Natural killer cell (primary cell): Measurements from ENCODE around the gene ZNF213. TPM values are rescaled to one million over a fixed set of nuclear protein-coding genes. Genes with fewer than 3 reads are reported as not detected.

Source experiments
- ATAC-seq, 3 donors: fragments of 150-1000 bp in 2 of 3; fragments of 200-7000 bp in 1 of 3; cut with Tn5 transposase; 1 replicate in 1 of 3; 2 replicates in 2 of 3; pipeline ENCODE4 v1.10.0; 2021; ENCODE audit warnings: mild to moderate bottlenecking in 2 of 3, moderate library complexity in 2 of 3
- DNase-seq, 2 donors: peaks; one replicate each; pipeline versions ENCODE4 v3.0.0 to v3.0.0-alpha.2; 2013 to 2021; ENCODE audit warnings: mixed read lengths in 1 of 2
- H3K27ac ChIP-seq: one replicate; pipeline ENCODE4 v1.5.1; 2013; ENCODE audit warnings: mild to moderate bottlenecking, low read length
- H3K27me3 ChIP-seq: one replicate; pipeline ENCODE4 v1.6.1; 2013; ENCODE audit warnings: low read length; ENCODE audit not compliant: control insufficient read depth, insufficient read depth
- H3K36me3 ChIP-seq: one replicate; pipeline ENCODE4 v1.6.1; 2013; ENCODE audit warnings: low read length; ENCODE audit not compliant: control insufficient read depth, insufficient read depth
- H3K4me1 ChIP-seq: one replicate; pipeline ENCODE4 v1.6.1; 2013; ENCODE audit warnings: low read length; ENCODE audit not compliant: control insufficient read depth, insufficient read depth
- H3K4me3 ChIP-seq: one replicate; pipeline ENCODE4 v1.5.1; 2013; ENCODE audit warnings: low read length
- H3K9me3 ChIP-seq: one replicate; pipeline ENCODE4 v1.6.1; 2013; ENCODE audit warnings: low read length; ENCODE audit not compliant: control insufficient read depth, insufficient read depth
- H3K27ac Mint-ChIP-seq, 2 donors: one replicate each; pipeline ENCODE4 v1.8.0; 2022; ENCODE audit warnings: mild to moderate bottlenecking in 2 of 2, mixed read lengths in 2 of 2, moderate library complexity in 1 of 2
- H3K27me3 Mint-ChIP-seq, 2 donors: one replicate each; pipeline ENCODE4 v1.8.0; 2022; ENCODE audit warnings: low read depth in 2 of 2, mixed read lengths in 2 of 2
- H3K36me3 Mint-ChIP-seq: one replicate; pipeline ENCODE4 v1.8.0; 2022; ENCODE audit warnings: mixed read lengths
- H3K4me1 Mint-ChIP-seq, 2 donors: one replicate each; pipeline ENCODE4 v1.8.0; 2022; ENCODE audit warnings: mixed read lengths in 2 of 2
- H3K4me3 Mint-ChIP-seq: one replicate; pipeline ENCODE4 v1.8.0; 2022; ENCODE audit warnings: mild to moderate bottlenecking, moderate library complexity, mixed read lengths
- H3K9me3 Mint-ChIP-seq, 2 donors: one replicate each; pipeline ENCODE4 v1.8.0; 2022; ENCODE audit warnings: mixed read lengths in 2 of 2
- WGBS: methylation state at CpG from one replicate; pipeline ENCODE4 v1.1.7; 2013; ENCODE audit warnings: missing lambda C conversion rate; ENCODE audit not compliant: insufficient coverage; 5-methylcytosine and 5-hydroxymethylcytosine counted together
- intact Hi-C: fragments of 100-400 bp; cut with micrococcal nuclease; formaldehyde crosslinking; loops from one replicate; pipeline ENCODE4 v1.14.2; 2022
- total RNA-seq, 4 donors: library from RNA; stranded (reverse); fragments of 120-200 nt in 1 of 4; gene quantifications; one replicate each; pipeline versions ENCODE4 v1.2.3 to v1.2.4, GENCODE V29; 2013 to 2022
- TF ChIP-seq, protein P1 (sequence below): fragments of 200-600 bp; IDR thresholded peaks from one replicate; pipeline ENCODE4 v1.8.0; 2022; ENCODE audit warnings: antibody characterized with exemption

The ZNF213 gene
- total RNA-seq, 3 donors from 2014 or later (not counting 1 experiment from before 2014, with no cell fraction given), result 4.8 to 6.8 (median 5.1) TPM

DNA sequence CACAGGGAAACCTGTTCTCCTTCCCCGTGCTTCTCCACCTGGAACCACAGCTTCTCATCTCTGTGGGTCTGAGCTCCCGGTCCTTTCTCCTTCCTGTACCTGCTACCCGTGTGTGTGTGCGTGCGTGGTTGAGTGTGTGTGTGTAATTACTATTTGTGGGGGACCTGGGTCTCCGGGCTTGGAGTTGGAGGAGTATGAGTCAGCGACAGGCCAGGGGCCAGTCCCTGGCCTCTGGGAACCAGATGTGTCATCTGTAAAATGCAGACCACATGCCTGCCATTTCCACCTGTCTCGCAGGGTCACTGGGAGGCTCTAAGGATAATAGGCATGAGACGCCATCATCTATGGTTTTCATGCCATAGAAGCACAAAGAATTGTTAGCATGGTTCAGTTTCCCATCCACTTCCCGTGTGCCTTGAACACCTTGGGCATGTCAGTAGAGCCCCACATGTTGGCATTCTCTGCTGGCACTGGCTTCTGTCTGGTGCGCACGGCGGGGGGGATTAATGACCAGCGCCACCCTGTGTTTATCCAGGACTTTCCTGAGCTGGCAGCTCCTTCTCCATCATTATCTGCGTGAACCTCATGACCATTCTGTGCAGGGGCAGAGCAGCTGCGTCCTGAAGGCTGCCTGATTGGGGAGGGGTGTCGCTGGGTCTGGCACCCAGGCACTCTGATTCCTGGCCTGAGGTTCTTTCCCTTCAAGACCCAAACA, 20.9 kb upstream of the ZNF213 start:
- TF ChIP-seq, protein P1, sequence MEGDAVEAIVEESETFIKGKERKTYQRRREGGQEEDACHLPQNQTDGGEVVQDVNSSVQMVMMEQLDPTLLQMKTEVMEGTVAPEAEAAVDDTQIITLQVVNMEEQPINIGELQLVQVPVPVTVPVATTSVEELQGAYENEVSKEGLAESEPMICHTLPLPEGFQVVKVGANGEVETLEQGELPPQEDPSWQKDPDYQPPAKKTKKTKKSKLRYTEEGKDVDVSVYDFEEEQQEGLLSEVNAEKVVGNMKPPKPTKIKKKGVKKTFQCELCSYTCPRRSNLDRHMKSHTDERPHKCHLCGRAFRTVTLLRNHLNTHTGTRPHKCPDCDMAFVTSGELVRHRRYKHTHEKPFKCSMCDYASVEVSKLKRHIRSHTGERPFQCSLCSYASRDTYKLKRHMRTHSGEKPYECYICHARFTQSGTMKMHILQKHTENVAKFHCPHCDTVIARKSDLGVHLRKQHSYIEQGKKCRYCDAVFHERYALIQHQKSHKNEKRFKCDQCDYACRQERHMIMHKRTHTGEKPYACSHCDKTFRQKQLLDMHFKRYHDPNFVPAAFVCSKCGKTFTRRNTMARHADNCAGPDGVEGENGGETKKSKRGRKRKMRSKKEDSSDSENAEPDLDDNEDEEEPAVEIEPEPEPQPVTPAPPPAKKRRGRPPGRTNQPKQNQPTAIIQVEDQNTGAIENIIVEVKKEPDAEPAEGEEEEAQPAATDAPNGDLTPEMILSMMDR, result no peak
- H3K4me1 ChIP-seq, result no peaks in the 10 kb centered on the region
- Mint-ChIP-seq H3K27me3 (no peaks in the 10 kb centered on the region), H3K4me1 (no peaks in the 10 kb centered on the region), H3K4me3 (no peak overlapping the region), H3K36me3 (no peaks in the 10 kb centered on the region), H3K27ac (no peak overlapping the region), H3K9me3 (no peaks in the 10 kb centered on the region)
- H3K9me3 ChIP-seq, result no peaks in the 10 kb centered on the region
- ATAC-seq, result no peak
- no peaks in the 10 kb centered on the region for H3K27me3 ChIP-seq
- H3K4me3 ChIP-seq, result no peak overlapping the region
- 85% methylated on average over 11 of the region's 17 CpGs for WGBS
- no peak for DNase-seq
- H3K36me3 ChIP-seq, result no peaks in the 10 kb centered on the region
- no peak overlapping the region for H3K27ac ChIP-seq
- intact Hi-C loops, result no loop called here

DNA sequence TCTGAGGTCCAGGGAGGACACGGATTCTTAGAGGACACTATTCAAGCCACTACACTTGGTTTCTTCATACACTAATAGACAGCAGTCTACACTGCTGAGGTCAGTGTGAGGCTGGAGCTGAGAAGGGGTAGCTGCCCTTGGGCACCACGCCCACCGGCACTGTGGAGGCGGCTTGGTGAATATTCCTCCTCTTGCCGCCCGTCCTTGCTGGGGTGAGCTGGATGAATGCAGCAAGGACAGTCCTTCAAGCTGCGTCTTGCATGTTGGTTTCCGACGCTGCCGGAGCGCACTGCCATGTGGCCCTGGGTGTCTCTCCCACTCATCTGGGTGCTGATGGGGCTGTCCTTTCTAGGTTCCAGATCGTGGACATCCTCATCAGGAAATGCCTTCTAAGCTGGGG, 19.8 kb upstream of the ZNF213 start:
- no peak overlapping the region for H3K4me3 Mint-ChIP-seq
- H3K4me1 ChIP-seq, result no peaks in the 10 kb centered on the region
- no peak for ATAC-seq
- no peaks in the 10 kb centered on the region for H3K4me1 Mint-ChIP-seq
- intact Hi-C loops, result no loop called here
- H3K4me3 ChIP-seq, result no peak overlapping the region
- H3K27ac ChIP-seq, result no peak overlapping the region
- no peaks in the 10 kb centered on the region for H3K27me3 Mint-ChIP-seq
- no peaks in the 10 kb centered on the region for H3K9me3 Mint-ChIP-seq
- no peak overlapping the region for H3K27ac Mint-ChIP-seq
- no peaks in the 10 kb centered on the region for H3K36me3 Mint-ChIP-seq
- TF ChIP-seq, protein P1, result no peak
- H3K27me3 ChIP-seq, result no peaks in the 10 kb centered on the region
- no peak for DNase-seq
- H3K9me3 ChIP-seq, result no peaks in the 10 kb centered on the region
- no peaks in the 10 kb centered on the region for H3K36me3 ChIP-seq
- 94% methylated on average over 12 of the region's 12 CpGs for WGBS

DNA sequence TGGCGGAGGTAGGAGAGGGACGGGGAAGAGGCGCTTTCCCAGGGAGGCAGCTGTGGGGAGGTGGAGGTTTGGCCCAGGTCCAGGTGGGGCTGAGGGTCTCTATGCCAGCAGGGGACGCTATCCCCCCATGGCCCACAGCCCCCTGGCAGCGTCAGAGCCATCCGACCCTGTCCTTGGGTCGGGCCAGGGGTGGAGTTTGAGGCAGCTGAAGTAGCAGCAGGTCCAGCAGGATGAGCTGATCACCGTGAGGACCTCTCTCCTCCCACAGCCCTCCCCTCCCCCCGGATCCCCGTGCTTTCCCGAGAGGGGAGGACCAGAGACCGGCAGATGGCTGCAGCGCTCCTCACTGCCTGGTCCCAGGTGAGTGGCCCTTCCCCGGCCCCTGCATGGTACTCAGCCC, 19.3 kb upstream of the ZNF213 start:
- 90% methylated on average over 14 of the region's 14 CpGs for WGBS
- H3K27me3 Mint-ChIP-seq, result no peaks in the 10 kb centered on the region
- Histone ChIP-seq H3K4me1 (no peaks in the 10 kb centered on the region), H3K27me3 (no peaks in the 10 kb centered on the region), H3K9me3 (no peaks in the 10 kb centered on the region), H3K36me3 (no peaks in the 10 kb centered on the region), H3K27ac (no peak overlapping the region), H3K4me3 (no peak overlapping the region)
- H3K4me3 Mint-ChIP-seq, result no peak overlapping the region
- no peaks in the 10 kb centered on the region for H3K4me1 Mint-ChIP-seq
- TF ChIP-seq, protein P1, result no peak
- no peak overlapping the region for H3K27ac Mint-ChIP-seq
- no peaks in the 10 kb centered on the region for H3K36me3 Mint-ChIP-seq
- H3K9me3 Mint-ChIP-seq, result no peaks in the 10 kb centered on the region
- DNase-seq (no peak), ATAC-seq (no peak)
- intact Hi-C loops, result no loop called here
